NCI-H345 treated with DMSO at 0.1 percent for 48 hours (cell line): ENCODE results near the gene TMEM131L.

ENCODE experiments used
- DNase-seq: peaks from one replicate; lab custom pipeline; 2025; ENCODE audit not compliant: unreplicated experiment; lab: John Stamatoyannopoulos, UW

The TMEM131L gene

DNA sequence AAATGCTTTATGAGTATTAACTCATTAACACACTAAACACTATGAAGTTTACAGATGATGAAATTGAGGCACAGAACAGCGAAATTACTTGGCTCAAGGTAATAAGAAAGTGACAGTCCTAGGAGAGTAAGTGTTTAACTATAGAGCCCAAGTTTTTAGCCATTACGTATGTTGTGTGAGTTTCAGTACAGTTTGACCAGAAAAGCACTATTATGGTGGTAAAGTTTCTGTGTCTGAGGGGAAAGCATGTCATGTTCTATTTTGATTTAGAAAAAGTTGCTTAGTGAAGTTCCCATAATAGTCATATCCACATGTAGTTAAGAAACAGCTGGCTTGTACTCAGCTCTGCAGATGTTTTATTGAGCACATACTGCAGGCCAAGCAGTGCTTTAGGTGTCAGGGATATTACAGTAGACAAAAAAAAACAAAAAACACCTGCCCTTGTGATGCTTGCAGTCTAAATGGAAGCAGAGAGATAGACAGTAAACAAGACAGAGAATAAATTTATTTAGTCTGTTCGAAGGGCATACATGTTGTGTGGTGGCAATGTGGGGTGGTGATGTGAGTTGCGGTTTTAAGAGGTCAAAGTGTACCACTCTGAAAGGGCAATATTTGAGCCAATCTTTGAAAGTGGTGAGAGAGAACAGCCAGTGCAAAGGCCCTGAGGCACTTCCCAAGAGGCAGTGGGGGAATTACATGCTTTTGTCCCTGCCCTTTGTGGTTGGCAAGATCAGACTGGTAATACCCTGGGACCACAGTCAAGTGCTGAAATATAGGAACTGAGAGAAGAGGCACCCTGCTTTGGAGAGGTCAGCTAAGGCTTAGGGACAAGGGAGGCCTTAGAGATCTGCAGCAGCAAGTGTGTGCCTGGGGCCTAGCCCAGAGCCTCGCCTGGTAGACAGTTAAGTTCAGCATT, 6.2 kb downstream of the TMEM131L start:
- DNase-seq: no peak

DNA sequence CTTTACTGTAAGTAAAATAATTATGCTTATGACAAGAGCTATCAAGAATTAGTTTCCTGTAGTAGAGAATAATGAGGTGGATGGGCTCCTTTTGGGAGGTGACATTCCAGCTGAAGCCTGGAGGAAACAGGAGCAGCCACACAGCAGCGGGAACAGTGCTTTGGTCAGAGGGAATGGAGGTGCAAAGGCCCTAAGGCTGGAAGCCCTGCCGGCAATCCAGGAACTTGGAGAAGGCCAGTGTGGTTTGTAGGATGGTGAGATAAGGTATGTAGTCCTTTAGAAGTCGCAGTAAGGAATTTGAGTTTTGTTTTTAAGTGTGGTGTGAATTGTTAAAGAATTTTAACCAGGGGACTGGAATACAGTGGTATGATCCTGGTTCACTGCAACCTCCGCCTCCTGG, 8.1 kb downstream of the TMEM131L start:
- DNase-seq: no peak

DNA sequence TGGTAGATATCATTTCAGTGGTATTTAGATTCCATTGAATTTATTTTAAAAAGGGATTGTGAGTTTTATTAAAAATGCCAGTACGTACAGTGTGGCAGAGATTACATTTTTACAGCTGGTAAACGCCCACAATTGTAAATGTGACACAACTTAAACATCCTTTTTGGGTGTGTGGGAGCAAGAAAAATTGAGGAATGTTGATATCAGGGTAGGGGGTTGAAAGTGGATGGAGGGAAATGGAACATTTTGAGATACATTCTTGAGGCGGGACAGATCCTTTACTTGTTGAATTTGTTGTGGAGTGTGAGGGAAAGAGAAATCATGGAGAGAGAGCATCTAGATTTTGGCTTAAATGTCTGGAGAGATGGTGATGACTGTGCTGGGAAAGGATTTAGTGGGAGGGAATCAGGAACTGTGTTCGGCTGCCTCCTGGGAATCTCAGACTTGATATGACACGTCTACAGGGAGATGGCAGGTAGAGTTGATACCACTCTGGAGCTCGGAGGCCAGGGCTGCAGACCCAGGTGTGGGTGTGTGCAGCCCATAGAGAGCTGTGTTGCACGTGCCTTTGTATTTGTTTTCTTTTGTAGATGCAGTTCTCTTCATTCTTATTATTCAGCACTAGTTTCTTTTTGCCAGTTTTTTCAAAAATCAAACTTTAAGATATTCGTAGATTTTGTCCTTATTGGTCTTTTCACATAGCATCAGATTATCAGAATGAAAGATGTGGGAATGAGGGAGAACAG, 10.8 kb downstream of the TMEM131L start:
- no peak for DNase-seq

DNA sequence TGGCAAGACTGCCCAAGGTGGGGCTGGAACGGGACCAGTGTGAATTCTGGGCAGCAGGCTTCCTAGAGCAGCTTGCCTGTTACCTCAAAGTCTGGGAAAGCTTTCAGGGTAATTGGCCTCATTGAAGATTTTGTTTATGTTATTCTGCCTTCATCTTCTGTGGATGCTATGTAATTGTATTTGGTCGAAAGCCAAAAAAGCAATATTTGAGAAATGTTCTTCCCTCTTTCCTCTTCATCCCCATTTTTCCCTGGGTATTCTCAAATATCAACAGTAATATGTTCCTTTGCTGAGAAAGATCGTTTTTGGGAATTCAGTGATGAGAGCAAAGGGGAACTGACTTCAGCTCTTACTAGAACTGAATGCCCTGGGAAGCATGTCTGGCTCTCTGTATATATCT, 12.9 kb downstream of the TMEM131L start:
- no peak for DNase-seq

DNA sequence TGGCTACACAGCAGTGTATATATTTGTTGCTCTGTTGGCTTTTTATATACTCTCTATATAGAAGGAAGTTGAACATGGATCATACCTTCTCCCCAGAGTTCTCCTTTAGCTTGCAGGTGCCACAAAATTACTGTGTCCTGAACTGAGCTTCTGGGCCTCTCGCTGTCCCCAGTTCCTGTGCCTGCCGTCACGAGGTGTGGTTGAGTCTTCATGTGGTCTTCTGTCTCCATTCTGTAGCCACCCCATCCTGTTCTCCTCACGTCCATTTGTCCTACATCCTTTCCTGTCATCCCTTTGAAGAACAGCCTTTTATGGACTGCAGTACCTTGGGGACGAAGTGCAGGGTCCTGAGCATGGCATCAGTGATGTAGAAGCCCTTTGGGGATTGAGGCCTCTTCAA, 14.5 kb downstream of the TMEM131L start:
- DNase-seq: no peak

DNA sequence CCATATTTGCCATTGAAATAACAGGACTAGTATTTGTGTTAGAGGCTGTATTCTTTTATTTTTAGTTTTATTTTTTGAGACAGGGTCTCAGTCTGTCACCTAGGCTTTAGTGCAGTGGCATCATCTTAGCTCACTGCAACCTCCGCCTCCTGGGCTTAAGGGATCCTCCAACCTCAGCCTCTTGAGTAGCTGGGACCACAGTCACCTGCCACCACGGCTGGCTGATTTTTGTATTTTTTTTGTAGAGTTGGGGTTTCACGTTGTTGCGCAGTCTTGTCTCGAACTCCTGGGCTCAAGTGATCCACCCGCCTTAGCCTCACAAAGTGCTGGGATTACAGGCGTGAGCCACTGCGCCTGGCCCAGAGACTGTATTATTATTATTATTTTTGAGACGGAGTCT, 15.3 kb downstream of the TMEM131L start:
- DNase-seq: no peak

DNA sequence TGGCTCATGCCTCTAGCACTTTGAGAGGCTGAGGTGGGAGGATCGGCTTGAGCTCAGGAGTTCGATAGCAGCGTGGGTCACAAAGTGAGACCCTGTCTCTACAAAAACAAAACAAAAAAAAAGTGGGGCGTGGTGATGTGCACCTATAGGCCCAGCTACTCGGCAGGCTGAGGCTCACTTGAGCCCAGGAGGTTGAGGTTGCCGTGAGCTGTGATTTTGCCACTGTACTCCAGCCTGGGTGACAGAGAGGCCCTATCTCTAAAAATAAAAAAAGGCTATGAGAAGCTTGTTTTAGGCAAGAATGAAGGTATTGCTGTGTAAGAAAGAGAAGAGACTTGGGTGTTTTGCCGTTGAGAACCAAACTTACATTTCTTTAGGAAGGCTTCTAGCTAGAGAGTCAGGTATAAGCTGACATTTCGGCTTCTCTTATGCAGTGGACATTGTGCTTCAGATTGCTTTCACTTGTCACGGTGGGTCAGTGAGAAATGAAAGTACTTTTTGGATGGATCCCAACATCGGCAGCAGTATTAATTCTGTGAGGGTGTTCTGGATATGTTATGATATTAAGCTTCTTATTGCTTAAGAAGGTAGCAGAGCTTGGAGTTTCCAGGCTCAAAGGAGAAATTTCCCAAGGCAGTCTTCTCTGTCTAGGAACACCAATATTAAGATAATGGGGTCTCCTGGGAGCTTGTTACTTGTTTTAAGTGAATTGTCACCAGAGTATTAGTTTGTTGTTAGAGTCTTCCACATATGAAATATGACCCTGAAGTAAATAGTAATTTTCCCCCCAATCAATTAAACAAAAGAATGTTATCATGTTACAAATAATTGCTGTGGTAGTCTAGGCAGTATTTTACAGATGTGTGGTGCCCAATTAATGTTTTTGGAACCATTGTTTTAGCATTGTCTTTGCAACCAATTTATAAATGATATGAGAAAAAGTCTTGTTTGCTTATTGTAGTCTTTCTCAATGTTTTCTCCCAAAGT, 17.6 kb downstream of the TMEM131L start:
- no peak for DNase-seq

DNA sequence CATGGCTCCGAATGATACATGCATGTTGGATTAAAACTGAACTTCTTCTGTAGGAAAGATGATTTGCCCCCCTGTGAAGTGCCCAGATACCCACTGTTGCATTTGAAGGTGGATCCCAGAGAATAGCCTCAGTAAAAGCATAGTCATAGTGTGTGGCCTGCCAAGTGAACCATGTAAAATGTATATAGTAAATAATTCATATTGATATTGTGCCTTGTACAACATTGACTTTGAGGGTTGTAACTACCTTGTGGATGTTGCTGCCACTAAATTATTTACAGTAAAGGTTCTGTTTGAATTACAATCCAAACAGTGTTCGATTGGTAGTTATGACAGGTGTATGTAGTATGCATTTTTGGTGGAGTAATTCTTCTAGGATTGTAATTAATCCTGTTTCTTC, 19.2 kb downstream of the TMEM131L start:
- no peak for DNase-seq

DNA sequence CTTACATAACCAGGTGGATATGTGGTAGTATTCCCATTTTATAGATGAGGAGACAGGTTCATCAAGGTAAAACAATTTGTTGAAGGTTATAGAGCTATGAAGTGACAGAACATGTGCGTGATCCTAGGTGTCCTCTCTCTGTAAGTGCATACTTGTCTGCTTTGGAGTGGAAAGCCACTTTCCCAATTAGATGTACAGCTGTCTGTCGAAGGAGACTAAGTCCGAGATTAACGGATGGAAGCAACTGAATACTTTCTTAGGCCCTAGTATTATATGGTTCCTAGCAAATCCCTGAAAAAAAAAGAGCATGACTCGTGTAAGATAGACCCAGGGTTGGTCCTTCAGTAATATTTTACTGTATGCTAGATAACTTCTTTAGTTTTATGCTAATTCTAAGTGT, 19.7 kb downstream of the TMEM131L start:
- no peak for DNase-seq

DNA sequence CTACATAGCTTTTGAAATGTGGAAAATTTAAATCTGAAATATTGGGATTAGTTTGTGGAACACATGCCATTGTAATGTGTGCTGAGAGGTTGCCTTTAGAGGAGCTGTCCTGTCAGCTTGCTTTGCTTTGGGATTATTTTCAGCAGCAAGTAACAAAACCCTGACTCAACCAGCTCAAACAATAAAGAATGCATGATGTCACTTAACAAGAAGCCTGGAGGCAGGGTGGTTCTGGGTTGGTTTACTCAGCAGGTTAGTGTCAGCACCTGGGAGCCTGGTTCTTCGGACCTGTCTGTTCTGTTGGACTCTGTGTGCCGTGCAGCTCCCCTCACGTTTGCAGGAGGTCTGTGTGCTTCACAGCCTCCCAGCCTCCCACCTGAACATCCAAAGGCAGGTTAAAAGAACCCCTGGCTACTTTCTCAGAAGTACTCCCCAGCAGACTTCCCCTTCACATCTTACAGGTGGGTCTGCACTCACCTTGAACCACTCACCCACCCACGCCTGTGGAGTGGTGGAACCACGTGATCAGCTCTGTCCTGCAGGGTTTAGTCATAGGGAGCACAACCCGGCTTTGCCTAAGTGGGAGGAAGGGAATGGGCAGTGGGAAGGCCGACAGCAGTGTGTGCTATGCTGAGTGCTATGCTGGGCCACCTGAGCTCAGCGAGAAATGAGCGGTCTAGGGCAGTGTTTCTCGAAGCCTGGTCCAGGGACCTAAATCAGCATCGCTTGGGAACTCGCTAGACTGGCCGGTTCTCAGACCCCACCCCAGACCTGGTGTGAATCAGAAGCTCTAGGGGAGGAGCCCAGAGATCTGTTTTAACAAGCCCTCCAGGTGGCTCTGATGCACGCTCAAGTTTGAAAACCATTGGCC, 20.4 kb downstream of the TMEM131L start:
- no peak for DNase-seq

DNA sequence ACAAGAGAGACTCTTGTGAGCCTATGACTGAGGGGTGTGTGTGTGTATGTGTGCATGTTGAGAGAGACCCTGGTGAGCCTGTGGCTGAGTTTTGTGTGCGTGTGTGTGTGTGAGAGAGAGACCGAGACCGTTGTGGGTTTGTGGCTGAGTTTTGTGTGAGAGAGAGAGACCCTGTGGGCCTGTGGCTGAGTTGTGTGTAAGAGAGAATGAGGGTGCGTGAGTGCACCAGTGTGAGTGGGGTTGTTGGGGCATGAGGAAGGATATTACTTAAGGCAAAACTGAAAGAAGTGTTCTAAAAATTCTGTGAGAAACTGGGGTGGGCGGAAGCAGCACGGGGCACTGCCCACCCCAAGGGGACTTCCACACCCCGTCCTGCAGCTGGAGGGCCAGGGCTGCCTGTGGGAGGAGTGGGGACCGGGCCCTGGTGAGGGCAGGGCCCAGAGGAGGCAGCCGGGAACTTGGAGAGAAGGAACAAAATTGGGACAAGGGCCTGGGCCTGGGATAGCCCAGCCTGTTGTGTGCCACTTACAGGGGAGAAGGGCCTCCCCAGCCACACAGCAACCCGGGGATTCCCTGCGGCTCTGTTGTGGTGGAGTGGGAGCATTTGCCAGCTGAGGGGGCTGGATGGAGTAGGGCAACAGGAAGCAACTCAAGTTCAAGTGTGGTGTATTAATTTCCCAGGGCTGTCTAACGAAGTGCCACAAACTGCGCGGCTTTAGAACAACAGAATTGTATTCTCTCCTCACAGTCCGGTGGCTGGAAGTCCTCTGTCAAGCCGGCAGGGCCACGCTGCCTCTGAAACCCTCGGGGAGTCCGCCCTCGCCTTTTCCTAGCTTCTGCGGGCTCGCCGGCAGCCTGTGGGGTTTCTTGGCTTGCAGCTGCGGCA, 22.1 kb downstream of the TMEM131L start:
- no peak for DNase-seq

DNA sequence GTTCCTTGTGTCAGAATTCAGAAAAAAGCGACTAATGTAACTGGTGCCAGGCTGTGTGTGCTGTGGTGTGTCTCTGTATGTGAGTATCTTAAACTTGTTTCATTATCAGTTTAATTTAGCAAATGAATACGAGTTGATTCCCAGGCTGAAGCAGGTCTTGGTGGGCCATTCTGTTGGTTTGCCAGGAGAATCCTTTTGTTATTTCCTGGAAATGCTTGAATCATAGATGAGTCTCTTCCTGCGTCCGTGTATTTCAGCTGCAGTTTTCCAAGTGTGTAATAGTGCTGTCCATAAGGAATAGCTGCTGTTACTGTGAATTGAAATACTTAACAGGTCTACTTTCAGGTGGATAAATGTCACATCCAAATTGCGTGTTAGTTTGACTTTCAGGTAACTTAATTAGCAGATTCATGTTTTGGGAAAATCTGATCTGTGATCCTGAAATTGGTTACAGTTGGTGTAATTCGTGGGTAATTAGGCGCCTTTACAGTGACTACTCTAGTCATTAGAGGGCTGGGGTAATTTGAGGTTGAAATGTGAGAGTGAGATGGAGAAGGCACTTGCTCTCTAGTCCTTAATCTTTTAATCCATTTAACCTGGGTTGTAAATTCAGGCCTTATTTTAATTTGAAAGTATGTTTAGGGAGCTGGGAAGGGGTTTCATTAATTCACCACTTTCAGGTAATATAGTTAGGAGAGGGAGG, 23.8 kb downstream of the TMEM131L start:
- DNase-seq: no peak

DNA sequence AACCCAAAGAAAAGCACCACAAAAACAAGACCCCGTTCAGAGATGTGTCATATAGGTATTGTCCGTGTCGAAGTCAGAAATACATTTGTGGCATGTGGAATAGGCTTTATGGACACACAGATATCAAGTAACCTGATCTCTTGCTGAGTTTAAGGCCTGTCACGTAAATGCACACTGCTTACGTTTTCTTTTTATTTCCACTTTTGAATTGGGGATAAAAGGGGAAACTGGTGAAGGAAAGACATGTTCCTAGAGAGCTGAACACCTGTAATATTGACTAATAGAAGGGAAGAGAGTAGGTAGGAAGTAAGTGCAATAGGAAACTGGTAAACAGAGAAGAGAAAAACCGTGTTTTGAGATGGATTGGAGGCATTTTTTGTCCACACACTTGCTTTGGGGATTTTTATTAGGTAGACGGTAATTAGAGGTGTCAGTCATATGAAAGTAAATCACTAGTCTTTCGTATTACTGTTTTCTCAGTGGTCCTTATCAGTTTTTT, 24.9 kb downstream of the TMEM131L start:
- no peak for DNase-seq

DNA sequence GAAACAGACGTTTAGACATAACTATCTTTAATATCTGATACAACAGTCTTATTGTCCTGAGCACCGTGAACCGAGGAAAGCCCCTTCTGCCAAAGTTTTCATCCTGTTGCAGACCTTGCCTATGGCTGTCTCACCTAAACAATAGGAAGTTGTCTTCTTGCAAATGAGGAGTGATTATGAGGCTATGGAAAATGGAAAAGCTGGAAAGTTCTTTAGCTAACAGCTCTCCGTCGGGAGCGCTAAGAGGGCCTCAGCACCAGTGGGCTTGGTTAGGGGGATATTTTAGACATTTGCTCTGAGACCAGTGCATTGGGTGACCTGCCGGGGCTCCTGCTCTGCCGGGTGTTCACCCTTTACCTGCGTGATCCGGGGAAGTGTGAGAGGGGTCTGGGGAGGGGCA, 28.4 kb downstream of the TMEM131L start:
- DNase-seq: no peak

DNA sequence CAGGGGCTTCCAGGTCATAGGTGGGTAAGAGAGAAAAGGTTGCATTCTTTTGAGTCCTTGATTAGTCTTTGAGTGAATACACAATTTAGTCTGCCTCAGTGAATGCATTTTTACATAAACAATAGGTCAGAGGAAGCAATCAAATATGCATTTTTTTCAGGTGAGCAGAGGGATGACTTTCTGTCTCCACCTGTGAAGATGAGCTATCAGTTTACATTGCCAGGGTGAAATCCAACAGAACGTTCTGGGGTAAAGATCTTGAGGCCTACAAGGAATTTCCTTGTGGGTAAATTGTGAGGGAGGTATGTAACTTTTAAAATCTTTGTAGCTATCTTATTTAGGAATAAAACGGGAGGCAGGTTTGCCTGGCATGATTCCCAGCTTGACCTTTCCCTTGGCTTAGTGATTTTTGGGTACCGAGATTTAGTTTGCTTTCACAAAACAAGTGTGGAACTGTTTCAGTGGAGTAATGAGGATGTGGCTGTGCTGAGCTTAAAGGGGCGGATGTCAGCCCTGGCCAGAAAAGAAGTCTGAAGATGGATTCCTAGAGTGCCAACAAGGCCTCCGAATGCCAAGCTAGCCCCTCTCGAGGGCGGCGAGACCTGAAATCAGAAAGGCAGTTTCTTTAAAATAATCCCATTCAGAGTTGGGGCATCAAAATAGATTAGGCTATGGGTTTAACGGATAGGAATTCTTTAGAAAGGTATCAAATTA, 29.5 kb downstream of the TMEM131L start:
- no peak for DNase-seq

DNA sequence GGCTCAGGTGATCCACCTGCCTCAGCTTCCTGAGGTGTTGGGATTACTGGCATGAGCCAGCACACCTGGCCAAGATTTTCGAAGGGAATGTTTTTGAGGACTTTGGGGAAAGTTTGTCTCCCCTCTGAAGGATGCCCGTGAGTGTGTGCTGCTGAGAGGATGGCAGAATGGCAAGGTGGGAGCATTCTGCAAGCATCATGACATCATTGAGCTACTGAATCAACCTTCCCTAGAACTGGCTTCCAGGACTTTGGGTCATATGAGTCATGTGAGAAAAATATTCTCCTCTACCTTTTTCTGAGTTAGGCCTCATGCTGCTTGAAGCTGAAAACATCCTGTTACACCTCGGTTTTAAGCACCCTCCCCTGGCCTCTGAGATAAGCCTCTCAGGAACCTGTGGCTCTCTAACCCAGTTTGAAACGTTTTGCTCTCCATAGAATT, 31.0 kb downstream of the TMEM131L start:
- no peak for DNase-seq
